KG1 (cell line): Measurements from ENCODE around the gene FNDC1.

Source experiments
- DNase-seq: peaks from one replicate; lab custom pipeline; 2025; lab: John Stamatoyannopoulos, UW

FNDC1 gene

DNA sequence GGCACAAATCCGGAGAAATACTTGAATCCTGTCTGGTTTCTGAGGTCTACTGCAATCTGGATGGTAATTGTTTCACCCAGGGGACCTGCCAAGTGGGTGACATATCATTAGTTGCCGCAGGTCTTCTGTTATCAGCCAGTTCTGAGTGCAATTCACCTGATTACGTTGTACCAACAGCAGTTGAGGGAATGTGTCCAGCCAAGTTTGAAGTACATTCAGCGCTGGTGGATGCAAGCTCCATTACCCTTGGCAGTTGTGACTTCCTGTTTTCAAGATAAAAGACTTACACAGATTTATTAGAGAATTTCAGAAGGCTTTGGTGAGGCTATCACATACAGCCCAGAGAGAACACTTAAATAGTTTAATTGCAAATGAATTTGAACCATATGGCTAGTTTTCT lies 42.8 kb downstream of the FNDC1 start:
- DNase-seq = no peak

DNA sequence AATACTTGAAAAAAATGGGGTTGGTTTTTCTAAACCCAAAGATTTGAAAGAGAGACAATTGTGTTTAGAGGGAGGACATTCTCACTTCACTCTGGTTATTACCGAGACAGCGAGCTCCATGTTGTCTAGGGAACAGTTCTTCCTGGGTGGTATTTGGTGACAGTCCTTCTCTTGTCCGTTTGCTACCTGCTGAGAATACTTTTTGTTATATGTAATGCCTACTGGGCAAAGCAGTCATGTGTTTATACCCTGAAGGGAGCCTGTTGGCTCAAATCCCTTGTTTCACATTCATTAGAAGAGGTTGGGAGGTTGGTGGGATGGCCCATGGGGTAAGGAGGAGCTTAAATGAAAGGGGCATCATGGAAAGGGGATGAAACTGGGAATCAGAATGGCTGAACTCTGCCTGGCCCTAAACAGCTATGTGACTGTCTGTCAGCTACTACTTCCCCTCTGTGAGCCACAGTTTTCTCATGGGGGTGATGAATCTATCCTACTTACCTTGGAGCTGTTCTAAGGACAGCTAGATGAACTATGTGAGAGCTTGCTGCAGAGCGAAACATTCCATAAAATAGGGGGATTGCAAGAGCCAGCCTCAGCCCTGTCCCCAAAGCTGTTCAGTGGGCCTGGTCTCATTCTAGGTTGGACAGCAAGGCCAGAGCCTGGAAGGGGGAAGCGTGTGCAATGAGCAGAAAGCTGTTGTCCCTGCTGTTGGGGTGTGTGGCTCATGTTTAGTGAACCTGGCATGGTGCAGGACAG lies 43.5 kb downstream of the FNDC1 start:
- DNase-seq = no peak

DNA sequence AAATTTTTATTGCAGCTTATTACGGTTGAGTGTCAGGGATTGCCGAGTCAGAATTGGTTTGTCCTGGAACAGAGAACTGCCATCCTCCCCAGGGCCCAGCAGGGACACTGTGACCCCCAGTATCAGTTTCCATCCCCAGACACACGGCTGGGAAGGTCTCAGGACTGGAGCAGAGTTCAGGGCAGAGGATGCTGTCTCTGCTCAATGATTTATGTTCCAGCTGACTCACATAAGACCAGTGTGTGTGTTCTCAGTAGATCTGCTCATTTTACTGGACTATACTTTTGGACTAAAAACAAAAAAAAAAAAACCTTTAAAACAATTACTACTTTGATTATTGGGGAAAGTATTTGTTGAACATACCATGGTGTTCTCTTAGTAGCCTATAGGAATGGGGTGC lies 44.2 kb downstream of the FNDC1 start:
- DNase-seq = no peak

DNA sequence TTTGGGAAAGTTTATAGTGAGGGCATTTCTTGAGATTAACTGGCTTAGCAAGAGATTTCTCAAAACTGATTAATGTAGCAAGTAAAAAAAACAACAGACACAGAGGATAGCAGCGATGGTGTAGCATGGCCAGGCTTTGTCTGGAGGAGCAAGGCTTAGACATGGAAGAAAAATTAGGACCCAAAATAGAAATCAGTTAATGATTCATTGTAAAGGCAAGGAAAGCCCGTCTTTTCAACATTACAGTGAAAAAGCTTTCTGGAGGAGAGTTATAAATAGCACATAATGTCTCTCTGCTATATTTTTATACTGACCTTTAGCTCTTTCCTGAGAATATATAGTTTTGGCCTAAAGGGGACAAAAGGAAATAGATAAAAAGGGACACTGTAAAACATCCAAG lies 45.1 kb downstream of the FNDC1 start:
- no peak for DNase-seq

DNA sequence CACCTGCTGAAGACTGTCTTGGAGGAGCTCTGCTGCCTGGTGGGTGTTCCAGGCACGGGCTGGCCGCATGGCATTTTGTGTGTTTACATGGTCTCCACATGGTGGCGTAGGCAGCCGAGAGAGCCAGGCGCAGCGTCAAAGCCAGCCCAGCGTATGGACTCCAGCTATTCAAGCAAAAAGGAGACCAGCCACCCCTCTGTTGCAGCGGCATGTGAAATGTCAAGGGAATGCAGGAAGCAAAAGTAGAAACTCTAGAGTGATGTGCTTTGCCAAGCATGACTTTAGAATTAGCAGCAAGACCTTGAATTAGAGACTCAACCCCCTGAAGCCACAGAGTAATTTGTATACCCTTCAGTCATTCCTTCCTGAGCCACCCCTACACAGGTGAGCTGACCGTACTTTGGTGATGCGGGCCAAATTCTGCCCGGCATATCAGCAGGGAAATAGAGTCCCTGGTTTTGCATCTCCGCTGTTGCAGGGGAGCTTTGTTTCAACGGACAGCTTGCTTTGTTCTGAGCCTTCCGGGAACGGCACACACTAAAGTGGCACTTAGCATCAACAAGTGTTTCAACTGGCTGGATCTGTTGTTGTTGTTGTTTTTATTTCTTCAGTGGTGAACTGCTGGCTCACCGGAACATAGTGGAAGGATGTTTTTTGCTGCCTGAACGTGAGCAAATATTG lies 48.5 kb downstream of the FNDC1 start:
- no peak for DNase-seq

DNA sequence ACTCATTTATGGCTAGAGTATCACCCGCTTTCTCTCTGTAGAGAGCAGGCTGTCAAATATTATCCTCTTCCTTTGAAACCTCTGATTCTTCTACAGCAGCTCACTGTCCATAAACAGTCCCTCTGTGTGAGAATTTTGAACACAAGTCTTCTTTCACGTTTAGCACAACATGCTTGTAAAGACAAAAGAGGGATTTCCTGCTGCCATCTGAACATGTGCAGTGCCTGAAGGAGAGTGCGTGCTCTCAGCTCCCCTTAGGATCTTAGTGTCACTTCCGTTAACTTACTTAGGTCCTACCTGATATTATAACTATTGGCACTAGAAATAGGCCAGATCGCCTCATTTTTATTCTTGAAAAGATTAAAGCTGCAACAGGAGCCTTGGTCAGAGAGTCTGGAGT lies 50.9 kb downstream of the FNDC1 start:
- no peak for DNase-seq

DNA sequence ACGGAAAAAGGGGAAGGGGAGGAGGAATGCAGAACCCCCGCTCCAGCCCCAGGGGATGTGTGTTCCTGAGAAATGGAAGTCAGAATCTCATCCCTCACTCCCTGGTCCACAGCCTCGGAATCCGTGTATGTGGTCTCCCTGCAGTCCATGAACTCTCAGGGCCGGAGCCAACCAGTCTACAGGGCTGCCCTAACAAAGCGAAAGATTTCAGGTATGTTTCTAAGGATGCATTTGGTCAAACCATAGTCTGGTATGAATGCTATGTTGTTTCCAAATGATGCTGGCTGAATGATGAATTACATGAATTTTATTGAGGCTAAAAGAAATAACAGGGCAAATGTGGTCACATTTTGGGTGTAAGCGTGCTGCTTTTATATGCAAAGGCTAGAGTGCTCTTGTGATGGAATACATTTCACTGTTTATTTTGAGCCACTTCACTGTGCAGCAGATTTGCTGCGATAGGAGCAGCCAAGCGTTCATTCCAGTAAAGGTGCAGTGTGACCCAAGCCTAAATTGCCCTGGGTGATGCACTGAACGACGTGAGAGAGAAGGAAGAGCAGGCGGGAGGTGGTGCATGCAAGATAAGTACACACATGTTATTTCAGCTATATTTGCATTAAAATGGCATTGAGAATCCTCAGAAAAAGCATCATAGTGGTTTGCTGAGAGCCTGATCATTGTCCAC lies 52.4 kb downstream of the FNDC1 start:
- no peak for DNase-seq

DNA sequence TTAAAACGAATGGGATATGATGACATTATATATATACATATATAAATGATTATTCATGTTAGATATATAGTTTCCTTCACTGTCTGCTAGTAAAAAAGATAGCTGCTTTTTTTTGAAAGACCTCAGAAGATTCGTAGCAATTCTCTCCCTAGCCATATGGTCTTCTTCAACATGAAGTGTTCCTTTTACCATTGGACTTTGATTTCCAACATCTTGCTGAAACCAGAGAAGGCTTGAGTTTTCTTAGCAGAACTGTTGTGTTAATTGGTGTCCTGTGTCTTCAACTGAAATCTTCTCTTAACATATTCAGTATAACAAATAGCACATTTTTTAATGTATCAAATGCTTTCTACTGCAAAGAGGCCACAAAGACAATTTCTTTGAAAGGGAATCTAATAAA lies 55.3 kb downstream of the FNDC1 start:
- no peak for DNase-seq

DNA sequence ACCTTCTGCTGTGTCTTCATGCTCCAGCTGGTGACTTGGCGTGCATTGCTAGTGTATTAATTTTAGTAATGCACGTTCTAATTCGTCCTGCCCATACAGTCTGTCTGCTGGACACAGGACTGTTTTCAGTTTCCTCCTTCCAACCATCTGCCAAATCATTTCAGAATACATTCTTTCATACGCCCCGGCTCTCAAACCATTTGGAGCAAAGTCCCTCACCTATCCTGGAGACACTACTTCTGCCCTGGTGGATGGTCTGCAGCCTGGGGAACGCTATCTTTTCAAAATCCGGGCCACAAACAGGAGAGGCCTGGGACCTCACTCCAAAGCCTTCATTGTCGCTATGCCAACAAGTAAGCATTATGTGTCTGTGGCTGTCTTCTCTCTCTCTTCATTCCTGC lies 60.5 kb downstream of the FNDC1 start:
- no peak for DNase-seq

DNA sequence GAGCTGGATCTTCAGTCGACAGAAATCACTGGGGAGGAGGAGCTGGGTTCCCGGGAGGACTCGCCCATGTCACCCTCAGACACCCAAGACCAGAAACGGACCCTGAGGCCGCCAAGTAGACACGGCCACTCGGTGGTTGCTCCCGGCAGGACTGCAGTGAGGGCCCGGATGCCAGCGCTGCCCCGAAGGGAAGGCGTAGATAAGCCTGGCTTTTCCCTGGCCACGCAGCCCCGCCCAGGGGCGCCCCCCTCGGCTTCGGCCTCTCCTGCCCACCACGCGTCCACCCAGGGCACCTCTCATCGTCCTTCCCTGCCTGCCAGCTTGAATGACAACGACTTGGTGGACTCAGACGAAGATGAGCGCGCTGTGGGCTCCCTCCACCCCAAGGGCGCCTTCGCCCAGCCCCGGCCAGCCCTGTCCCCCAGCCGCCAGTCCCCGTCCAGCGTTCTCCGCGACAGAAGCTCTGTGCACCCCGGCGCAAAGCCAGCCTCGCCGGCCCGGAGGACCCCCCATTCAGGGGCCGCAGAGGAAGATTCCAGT lies 63.0 kb downstream of the FNDC1 start:
- no peak for DNase-seq

DNA sequence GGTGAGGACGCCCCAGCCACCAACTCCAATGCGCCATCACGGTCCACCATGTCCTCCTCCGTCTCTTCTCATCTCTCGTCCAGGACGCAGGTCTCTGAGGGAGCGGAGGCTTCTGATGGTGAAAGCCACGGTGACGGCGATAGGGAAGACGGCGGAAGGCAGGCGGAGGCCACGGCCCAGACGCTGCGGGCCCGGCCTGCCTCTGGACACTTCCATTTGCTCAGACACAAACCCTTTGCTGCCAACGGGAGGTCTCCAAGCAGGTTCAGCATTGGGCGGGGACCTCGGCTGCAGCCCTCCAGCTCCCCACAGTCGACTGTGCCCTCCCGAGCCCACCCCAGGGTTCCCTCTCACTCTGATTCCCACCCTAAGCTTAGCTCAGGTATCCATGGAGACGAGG lies 63.6 kb downstream of the FNDC1 start:
- DNase-seq = no peak

DNA sequence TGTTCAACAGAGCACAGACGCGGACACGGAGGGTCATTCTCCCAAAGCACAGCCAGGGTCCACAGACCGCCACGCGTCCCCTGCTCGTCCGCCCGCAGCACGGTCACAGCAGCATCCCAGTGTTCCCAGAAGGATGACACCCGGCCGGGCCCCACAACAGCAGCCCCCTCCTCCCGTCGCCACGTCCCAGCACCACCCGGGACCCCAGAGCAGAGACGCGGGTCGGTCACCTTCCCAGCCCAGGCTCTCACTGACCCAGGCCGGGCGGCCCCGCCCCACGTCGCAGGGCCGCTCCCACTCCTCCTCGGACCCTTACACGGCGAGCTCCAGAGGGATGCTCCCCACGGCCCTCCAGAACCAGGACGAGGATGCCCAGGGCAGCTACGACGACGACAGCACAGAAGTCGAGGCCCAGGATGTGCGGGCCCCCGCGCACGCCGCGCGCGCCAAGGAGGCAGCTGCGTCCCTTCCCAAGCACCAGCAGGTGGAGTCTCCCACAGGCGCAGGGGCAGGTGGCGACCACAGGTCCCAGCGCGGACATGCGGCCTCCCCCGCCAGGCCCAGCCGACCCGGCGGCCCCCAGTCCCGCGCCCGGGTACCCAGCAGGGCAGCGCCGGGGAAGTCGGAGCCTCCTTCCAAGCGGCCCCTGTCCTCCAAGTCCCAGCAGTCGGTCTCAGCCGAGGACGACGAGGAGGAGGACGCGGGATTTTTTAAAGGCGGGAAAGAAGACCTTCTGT lies 64.3 kb downstream of the FNDC1 start:
- no peak for DNase-seq

DNA sequence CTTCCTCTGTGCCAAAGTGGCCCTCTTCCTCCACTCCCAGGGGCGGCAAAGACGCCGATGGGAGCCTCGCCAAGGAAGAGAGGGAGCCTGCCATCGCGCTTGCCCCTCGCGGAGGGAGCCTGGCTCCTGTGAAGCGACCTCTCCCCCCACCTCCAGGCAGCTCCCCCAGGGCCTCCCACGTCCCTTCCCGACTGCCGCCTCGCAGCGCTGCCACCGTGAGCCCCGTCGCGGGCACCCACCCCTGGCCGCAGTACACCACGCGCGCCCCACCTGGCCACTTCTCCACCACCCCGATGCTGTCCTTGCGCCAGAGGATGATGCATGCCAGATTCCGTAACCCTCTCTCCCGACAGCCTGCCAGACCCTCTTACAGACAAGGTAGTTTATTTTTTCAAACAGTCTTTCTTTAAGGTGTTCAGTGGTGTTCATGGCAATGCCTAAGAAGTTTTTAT lies 64.9 kb downstream of the FNDC1 start:
- DNase-seq = no peak

DNA sequence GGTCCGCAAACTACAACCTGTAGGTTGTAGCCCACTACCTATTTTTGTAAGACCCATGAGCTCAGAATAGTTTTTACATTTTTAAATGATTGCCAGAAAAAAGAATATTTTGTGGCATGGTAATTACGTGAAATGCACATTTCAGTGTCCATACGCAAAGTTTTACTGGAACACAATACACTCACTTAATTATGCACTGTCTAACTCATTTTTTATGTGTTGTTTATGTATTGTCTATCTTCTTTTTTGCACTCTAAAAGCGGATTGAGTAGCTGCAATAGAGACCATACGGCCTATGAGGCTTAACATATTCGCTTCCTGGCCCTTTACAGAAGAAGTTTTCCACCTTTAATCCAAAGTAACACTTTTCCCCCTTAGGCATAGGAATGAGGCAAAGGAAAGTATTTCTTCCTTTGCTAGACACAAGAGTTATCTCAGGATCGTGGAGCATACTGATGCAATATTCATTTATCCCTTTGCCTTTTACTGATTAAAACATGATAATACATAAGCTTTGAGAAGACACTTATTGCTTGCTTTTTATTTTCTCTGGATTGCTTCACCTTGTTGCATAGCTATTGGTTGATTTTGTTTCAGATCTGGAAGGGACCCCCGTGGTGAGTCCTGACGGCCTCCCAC lies 69.8 kb downstream of the FNDC1 start:
- DNase-seq = no peak

DNA sequence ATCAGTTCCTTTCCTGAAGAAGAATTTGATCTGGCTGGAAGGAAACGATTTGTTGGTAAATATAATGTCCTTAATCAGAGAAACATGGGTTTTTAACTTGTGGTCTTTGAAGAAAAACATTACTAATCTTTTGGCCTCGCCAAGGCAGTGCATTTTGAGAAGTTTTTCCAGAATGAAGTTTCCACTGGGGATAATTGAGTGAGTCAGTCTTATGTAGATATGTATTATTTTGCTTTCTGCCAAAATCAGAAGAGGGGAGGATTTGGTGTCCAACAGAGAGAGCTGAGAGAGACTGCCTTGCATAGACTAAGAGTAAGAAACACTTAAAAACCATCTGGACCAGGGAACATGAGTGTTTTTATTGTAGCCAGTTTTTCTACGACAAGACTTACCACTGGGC lies 79.9 kb downstream of the FNDC1 start:
- no peak for DNase-seq

DNA sequence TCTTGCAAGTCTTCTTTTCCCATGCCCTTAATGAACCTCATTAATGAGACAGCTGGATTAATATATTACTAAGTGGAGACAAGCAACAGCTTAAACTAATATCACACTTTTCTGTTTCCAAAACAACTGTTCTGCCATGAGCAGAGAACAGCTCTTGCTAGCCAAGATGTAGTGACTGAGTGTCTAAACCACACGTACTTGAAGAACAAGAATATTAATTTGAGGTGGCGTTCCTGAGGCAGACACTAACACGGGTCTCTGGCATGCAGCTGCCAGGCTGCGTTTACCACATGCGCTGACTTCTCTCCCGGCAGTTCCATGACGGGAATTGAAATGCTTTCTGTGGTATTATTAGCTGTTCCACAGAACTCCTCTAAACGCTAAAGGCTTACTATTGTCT lies 80.6 kb downstream of the FNDC1 start:
- no peak for DNase-seq

DNA sequence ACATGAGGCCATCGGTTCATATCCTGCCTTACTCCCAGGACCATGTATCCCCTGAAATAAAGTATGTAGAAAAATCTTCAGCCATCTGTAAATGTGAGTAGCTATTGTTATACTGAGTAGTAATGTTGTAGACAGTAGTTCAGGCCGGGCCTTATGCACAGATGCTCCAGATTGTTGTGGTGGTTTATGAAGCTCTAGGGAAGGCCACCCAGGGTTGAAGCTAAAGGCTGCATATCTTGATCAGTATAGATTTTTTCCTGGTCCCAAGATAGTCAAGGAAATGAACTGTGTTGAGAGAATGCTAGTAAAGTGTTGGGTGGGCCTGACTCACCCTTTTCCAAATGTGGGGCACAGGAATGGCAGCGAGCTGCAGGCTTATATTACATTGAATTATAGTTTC lies 81.4 kb downstream of the FNDC1 start:
- DNase-seq = no peak

DNA sequence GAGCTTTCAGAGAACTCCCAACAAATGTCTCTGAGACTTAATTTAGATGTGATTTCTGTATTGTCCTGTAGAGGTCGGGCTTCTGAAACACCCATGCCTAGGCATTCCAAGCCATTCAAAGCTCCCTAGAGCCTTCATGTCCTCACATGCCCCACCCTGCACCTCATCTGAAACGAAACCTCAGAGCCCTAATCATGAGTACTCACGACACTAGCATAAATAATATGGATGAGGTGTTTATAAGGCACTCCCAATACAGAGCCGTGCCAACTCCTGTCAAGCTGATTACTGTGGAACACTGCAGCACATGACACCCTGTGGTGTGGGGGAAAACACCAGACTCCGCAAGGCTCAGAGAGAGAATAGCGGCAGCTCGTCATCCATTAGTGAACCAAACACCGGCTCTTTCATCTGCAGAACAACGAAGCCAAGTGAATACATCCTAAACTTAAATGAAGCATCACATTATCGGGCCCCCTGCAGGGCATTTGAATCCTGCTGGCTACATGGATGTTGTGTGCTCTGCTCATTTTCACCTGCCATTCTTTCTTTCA lies 83.8 kb downstream of the FNDC1 start:
- DNase-seq = peak; percentile 13

DNA sequence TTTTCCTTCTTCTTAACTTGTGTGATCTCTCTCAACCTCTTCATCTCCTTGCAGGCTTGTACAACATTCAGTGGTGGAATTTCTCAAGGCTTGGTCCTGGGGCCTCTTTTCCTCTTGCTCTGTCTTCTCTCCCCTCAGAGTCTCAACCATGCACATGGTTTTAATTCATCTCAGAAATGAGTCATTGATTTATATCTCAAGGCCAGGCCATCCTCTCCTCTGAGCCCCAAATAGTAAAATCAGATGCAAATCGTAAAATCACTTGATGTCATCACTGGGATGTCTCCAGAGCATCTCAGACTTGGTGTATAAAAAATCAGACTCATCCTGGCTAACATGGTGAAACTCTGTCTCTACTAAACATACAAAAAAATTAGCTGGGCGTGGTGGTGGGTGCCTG lies 85.0 kb downstream of the FNDC1 start:
- no peak for DNase-seq

DNA sequence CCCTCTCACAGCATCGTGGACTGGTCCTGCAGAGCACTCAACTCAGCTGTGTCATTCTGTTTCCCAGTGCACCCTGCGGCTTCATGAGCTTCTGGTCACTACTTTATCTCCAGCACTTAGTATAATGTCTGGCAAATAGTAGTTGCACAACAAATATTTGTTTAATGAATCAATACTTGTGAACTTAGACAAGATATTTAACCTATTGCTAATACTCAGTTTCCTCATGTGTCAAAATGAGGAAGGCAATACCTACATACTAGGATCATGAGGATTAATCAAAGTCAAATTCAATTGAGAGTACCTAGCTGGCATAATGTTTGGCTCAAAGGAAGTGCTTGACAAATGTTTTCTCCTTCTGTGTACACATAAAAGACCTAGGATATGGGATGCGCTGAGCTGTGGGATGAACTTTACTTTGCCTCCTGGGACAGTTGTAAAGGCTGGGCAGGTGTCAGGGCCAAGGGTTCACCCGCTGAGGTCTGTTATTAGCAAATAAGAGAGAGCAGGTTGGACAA lies 86.3 kb downstream of the FNDC1 start:
- DNase-seq = no peak

DNA sequence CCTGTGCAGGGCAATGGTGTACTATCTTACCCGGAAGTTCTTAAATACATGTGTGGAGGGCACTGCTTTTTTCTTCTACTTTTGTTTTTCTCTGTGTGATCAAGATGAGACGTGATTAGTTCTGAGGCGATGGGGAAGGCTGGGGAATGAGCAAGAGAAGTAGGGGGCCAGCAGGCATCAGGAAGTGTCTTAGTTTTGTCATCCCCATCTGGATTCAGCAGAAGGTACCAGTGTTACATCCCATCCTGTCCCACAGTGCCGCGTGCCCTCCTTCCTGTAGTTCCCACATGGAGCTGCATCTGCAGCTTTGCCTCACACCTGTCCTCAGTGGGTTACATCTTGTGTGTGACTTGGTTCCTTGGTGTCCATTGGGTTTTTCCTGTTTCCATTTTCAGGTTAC lies 86.9 kb downstream of the FNDC1 start:
- DNase-seq = no peak
